ENCODE data around the gene PDIA6.

- no peak for TF ChIP-seq CEBPB (IDR thresholded peaks at IDR 0.05)
- TF ChIP-seq TEAD4 (IDR thresholded peaks at IDR 0.05), result no peak
- TF ChIP-seq RAD21 (IDR thresholded peaks at IDR 0.05; ENCODE audit: low read depth), result no peak
- TF ChIP-seq USF1 (IDR thresholded peaks at IDR 0.05), result no peak
- no peak for TF ChIP-seq MAX (IDR thresholded peaks at IDR 0.05)
- no peak for TF ChIP-seq CREB1 (IDR thresholded peaks at IDR 0.05; ENCODE audit: low read depth)
- TF ChIP-seq YY1 (IDR thresholded peaks at IDR 0.05; ENCODE audit: low read depth), result no peak
- no peak for TF ChIP-seq FOXM1 (IDR thresholded peaks at IDR 0.05; ENCODE audit: borderline replicate concordance, low read depth)
- no peak for TF ChIP-seq EP300 (IDR thresholded peaks at IDR 0.05; ENCODE audit: borderline replicate concordance)
- TF ChIP-seq NFIC (IDR thresholded peaks at IDR 0.05), result no peak
- TF ChIP-seq TAF1 (IDR thresholded peaks at IDR 0.05; ENCODE audit: low read depth), result no peak
Measured at GRCh38 chr2:10811517-10811916, 1.1 kb downstream of the PDIA6 start.

Data from Ishikawa (cell line).